ENCODE data around the gene AHSP. TPM values are rescaled to one million over a fixed set of nuclear protein-coding genes. Genes with fewer than 3 reads are reported as not detected.
"Not testable (repeated sequence)": the region's sequence is repeated elsewhere in the genome, so short reads cannot be mapped to it uniquely, and the experiment has no call there.

Gene AHSP
- total RNA-seq, 1 donor from 2014 or later, result not detected

DNA sequence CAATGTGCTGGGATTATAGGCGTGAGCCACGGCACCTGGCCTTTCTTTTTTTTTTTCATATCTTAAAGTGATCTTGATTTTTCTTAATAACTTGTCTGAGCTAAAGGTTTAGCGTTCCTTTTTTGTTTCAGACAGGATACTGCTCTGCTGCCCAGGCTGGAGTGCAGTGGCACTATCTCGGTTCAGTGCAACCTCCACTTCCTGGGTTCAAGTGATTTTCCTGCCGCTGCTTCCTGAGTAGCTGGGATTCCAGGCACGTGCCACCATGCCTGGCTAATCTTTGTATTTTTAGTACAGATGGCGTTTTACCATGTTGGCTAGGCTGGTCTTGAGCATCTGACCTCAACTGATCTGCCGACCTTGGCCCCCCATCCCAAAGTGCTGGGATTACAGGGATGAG is 23.5 kb upstream of the AHSP start:
- no peak for DNase-seq (ENCODE audit: low spot score)
- Mint-ChIP-seq H3K36me3 (ENCODE audit: low read depth) (peaks cover 6% of the 10 kb centered on the region), H3K4me3 (no peak overlapping the region), H3K27me3 (ENCODE audit: insufficient read depth) (no peaks in the 10 kb centered on the region), H3K9me3 (no peaks in the 10 kb centered on the region), H3K4me1 (ENCODE audit: low read depth) (peaks cover 41% of the 10 kb centered on the region), H3K27ac (no peak overlapping the region)
- intact Hi-C loops (cut with micrococcal nuclease), result no loop called here

DNA sequence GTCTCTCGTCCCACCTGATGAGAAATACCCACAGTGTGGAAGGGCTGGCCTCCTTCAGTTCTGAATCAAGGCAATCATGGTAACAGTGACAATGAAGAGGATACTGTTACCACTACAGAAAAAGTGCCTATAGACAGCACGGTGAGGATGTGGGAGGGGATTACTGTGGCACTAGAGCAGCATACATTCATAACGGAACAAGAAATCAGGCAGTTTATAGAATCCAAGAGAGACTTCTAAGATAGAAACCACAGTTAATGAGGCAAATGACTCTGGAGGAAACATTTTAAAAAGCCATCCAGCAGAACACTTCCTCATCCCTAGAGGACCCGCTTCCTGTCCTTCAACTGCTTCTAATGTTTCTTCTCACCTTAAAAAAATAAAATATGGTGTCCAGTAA is 22.2 kb upstream of the AHSP start:
- H3K4me1 Mint-ChIP-seq (ENCODE audit: low read depth), result peaks cover 46% of the 10 kb centered on the region
- no peaks in the 10 kb centered on the region for H3K9me3 Mint-ChIP-seq
- H3K27me3 Mint-ChIP-seq (ENCODE audit: insufficient read depth), result no peaks in the 10 kb centered on the region
- peak overlapping the region; percentile 81 for H3K27ac Mint-ChIP-seq
- intact Hi-C loops (cut with micrococcal nuclease), result no loop called here
- no peak overlapping the region for H3K4me3 Mint-ChIP-seq
- peaks cover 8% of the 10 kb centered on the region for H3K36me3 Mint-ChIP-seq (ENCODE audit: low read depth)
- no peak for DNase-seq (ENCODE audit: low spot score)

DNA sequence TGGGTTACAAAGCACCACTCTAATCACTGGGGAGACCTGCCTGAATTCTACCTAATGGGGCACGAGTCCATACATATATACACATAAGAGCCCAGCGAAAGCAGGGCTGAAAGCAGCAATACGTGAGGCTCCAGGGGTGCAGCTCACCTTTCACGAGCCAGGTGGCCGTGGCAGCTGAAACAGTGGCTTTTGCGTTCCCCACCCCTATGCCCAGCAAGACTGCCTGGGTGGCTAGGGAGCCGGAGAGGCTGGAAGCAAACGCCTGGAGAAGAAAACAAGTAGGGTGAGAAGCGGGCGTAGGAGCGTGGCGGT is 20.1 kb upstream of the AHSP start:
- H3K27me3 Mint-ChIP-seq (ENCODE audit: insufficient read depth), result no peaks in the 10 kb centered on the region
- H3K9me3 Mint-ChIP-seq, result no peaks in the 10 kb centered on the region
- intact Hi-C loops (cut with micrococcal nuclease), result no loop called here
- H3K27ac Mint-ChIP-seq, result peak overlapping the region; percentile 85
- DNase-seq (ENCODE audit: low spot score), result no peak
- H3K36me3 Mint-ChIP-seq (ENCODE audit: low read depth), result peaks cover 9% of the 10 kb centered on the region
- peak overlapping the region; percentile 95 for H3K4me3 Mint-ChIP-seq
- H3K4me1 Mint-ChIP-seq (ENCODE audit: low read depth), result peaks cover 49% of the 10 kb centered on the region

DNA sequence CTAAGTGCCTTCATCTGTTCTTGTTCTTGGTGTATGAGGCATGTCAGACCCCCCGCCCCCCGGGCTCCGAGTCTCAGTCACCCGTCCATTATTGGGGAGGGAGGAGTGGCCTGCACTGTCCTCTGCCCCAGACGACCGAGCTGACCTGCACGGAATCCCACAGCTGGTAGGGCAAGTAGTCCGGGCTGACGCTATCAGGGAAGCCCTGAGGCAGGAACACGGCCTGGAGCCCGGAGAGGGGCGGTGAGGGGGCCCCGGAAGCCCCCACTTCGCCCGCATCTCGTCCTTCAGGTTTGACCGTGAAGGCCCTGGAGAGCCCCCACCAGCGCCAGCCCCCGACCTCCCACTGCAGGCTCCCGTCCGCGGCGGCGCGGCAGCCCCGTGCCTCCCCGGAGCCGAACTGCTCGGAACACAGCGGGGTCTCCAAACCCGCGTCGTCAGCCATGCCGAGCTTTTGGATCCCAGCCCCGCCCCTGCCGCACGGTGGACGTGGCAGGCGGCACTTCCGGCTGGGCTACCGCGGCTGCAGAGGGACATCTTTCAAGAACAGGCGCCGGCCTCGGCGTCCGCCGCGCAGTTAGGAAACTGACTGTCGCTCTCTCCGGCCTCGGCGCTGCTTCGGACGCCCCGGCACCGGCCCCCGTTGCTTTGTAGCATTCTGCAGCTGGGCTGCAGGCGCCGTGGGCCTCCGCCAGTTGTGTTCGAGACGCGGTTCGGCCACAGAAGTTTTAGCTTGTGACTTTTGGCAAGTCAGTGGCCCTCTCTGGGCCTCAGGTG is 19.6 kb upstream of the AHSP start, which contains the start of gene RUSF1:
Gene RUSF1, minus strand, starts transcription at position 463 of the 777 bp plus-strand sequence. Its CDS starts 18 bp downstream, at position 445.
- Mint-ChIP-seq H3K27me3 (ENCODE audit: insufficient read depth) (no peaks in the 10 kb centered on the region), H3K36me3 (ENCODE audit: low read depth) (peaks cover 9% of the 10 kb centered on the region), H3K4me3 (peak within 1 kb of the TSS; percentile 95), H3K27ac (peak within 1 kb of the TSS; percentile 93), H3K9me3 (no peaks in the 10 kb centered on the region), H3K4me1 (ENCODE audit: low read depth) (peaks cover 49% of the 10 kb centered on the region)
- intact Hi-C loops (cut with micrococcal nuclease), result loop anchor here (1.0 to 2.0 kb wide), 4 partner anchors 21 to 187 kb away; partner anchors contain the start of gene ARMC5
- peak; percentile 81 for DNase-seq (ENCODE audit: low spot score)

DNA sequence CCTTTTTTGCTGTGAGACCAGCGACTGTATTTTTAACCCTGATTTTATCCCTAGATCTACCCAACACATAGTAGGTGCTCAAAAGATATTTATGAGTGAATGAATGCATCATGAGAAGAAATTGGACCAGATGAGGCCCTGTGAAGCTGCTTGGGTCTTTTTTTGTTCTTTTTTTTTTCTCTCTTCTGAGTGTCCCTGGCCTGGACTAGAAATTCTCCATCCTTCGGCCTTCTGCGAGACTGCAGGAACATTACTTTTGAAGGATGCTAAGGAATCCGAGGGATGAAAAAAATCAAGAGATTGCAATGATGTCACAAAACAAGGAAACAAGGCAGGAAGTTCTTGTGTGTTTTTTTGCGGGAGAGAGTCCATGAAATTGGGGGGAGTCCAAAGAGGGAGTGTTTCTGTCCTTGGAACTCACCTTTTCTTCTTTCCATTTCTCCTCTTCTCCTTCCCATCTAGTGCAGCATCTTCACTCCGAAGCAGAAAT is 18.9 kb upstream of the AHSP start:
- Mint-ChIP-seq H3K4me1 (ENCODE audit: low read depth) (peaks cover 49% of the 10 kb centered on the region), H3K27me3 (ENCODE audit: insufficient read depth) (no peaks in the 10 kb centered on the region), H3K36me3 (ENCODE audit: low read depth) (peaks cover 9% of the 10 kb centered on the region), H3K9me3 (no peaks in the 10 kb centered on the region), H3K4me3 (peak overlapping the region; percentile 95), H3K27ac (peak overlapping the region; percentile 93)
- intact Hi-C loops (cut with micrococcal nuclease), result loop anchor here (1.0 to 2.0 kb wide), 4 partner anchors 22 to 187 kb away; partner anchors contain the start of gene ARMC5
- DNase-seq (ENCODE audit: low spot score), result no peak

DNA sequence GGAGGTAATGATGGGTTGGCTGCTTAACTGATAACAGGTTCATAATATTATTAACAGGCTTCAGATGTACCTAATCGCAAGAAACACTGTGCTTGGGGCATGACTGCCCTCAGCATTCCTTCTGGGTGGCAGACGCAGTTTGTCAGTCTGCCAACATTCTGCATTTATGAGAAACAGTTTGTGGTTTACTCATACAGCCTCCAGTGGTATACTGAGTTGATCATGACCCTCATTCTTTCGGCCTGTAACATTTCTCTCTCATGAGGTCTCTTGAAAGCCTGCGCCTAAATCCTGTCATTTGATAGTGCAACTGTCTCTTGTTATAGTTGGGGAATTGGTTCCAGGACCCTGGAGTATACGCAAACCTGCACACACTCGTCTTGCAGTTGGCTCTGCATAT is 14.6 kb upstream of the AHSP start:
- intact Hi-C loops (cut with micrococcal nuclease), result no loop called here
- no peak overlapping the region for H3K27ac Mint-ChIP-seq
- DNase-seq (ENCODE audit: low spot score), result no peak
- no peak overlapping the region for H3K4me3 Mint-ChIP-seq
- H3K9me3 Mint-ChIP-seq, result no peaks in the 10 kb centered on the region
- no peaks in the 10 kb centered on the region for H3K27me3 Mint-ChIP-seq (ENCODE audit: insufficient read depth)
- peaks cover 20% of the 10 kb centered on the region for H3K4me1 Mint-ChIP-seq (ENCODE audit: low read depth)
- H3K36me3 Mint-ChIP-seq (ENCODE audit: low read depth), result peaks cover 6% of the 10 kb centered on the region

DNA sequence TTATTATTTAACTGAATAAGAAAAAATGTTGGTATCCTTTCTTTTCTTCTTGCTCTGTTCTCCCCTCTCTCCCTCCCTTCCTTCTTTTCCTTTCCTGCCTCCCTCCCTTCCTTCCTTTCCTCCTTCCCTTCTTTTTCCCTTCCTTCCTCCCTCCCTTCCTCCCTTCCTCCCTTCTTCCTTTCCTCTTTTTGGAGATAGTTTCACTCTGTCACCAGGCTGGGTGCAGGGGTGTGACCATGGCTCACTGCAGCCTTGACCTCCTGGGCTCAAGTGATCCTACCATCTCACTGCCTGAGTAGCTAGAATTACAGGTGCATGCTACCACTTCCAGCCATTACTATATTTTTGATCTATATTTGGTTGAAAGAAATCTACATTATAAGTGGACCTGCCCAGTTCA is 13.8 kb upstream of the AHSP start:
- peaks cover 16% of the 10 kb centered on the region for H3K4me1 Mint-ChIP-seq (ENCODE audit: low read depth)
- H3K36me3 Mint-ChIP-seq (ENCODE audit: low read depth), result peaks cover 3% of the 10 kb centered on the region
- no peaks in the 10 kb centered on the region for H3K27me3 Mint-ChIP-seq (ENCODE audit: insufficient read depth)
- DNase-seq (ENCODE audit: low spot score), result no peak
- no peak overlapping the region for H3K4me3 Mint-ChIP-seq
- H3K9me3 Mint-ChIP-seq, result no peaks in the 10 kb centered on the region
- intact Hi-C loops (cut with micrococcal nuclease), result no loop called here
- H3K27ac Mint-ChIP-seq, result no peak overlapping the region

DNA sequence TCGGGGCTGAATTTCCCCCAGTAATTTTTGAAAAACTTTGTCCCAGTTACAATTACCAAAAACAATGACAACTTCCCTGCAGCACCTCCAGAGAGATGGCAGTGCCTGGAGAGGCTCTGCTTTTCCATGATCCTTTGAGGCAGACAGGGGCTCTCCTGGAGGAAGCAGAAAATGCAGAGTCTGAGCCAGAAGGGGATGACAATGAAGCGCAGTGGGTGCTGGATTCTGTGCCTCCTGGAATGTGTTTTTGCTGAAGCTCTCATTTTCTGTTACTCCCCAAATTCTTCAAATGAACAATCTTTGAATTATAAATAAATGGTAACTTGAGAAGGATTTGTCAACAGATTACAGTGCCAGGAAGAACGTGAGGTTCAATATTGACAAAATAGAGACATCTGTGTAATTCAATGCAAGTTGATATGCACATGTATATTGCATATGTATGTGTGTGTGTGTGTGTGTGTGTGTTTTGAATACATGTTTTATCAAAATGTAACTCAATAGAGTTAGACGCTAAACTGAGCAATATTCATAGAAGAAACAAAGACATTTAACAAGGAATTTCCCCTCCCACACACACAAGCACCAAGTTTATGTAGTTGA is 9.8 kb upstream of the AHSP start:
- DNase-seq (ENCODE audit: low spot score), result no peak
- peaks cover 5% of the 10 kb centered on the region for H3K4me1 Mint-ChIP-seq (ENCODE audit: low read depth)
- H3K4me3 Mint-ChIP-seq, result no peak overlapping the region
- H3K36me3 Mint-ChIP-seq (ENCODE audit: low read depth), result no peaks in the 10 kb centered on the region
- no peak overlapping the region for H3K27ac Mint-ChIP-seq
- no peaks in the 10 kb centered on the region for H3K27me3 Mint-ChIP-seq (ENCODE audit: insufficient read depth)
- no peaks in the 10 kb centered on the region for H3K9me3 Mint-ChIP-seq
- intact Hi-C loops (cut with micrococcal nuclease), result no loop called here

DNA sequence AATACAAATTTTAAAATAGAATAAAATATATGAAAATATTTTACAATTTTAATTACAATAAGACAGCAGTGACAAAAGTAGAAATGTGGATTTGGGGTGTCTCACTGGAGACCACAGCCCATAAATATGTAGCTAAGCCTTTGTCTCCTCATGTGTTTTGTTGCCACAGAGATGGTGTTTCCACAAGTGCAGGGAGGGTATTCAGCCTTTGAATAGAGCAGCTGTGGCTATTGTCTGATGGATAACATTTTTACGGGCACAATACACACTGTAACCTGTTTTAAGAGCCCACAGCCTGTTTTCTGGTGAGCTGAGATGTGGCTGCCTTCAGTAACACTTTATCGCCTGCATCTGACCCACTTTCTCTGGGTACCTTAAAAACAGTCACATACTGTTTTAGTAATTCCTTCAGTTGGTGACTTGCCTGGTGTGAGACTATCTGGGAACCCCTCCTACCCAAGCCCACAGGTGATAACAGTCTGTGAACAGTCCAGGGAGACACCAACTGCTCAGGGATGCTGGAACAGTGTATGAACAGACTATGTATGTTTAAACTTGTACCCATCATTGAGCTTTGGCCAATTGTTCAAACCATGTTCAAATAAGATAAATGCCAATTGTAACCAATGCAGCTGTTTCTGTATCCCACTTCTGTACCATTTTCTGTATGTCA is 7.8 kb upstream of the AHSP start:
- DNase-seq (ENCODE audit: low spot score), result no peak
- Mint-ChIP-seq H3K4me1 (ENCODE audit: low read depth) (peaks cover 5% of the 10 kb centered on the region), H3K27me3 (ENCODE audit: insufficient read depth) (no peaks in the 10 kb centered on the region), H3K9me3 (no peaks in the 10 kb centered on the region), H3K27ac (no peak overlapping the region), H3K4me3 (no peak overlapping the region), H3K36me3 (ENCODE audit: low read depth) (no peaks in the 10 kb centered on the region)
- intact Hi-C loops (cut with micrococcal nuclease), result no loop called here

DNA sequence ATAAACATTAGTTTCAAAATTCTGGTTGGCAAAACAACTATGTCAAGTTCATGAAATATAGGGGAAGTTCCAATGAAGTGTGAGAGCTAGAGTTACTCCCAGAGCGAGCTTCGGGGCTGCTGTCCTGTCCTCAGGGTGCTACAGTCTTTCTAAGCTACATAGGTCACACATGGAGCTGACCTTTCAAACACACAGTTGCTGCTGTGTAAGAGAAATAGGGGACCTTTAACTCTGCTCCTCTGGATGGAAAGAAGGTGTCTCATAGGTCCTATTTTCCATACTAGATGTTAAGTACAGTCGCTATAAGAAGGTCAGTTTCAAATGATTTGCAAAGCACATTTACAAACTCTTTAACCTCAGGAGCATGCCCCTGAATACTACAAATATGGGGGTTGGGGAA is 6.3 kb upstream of the AHSP start:
- no peak overlapping the region for H3K4me3 Mint-ChIP-seq
- H3K9me3 Mint-ChIP-seq, result no peaks in the 10 kb centered on the region
- H3K36me3 Mint-ChIP-seq (ENCODE audit: low read depth), result no peaks in the 10 kb centered on the region
- peaks cover 5% of the 10 kb centered on the region for H3K4me1 Mint-ChIP-seq (ENCODE audit: low read depth)
- H3K27ac Mint-ChIP-seq, result no peak overlapping the region
- H3K27me3 Mint-ChIP-seq (ENCODE audit: insufficient read depth), result no peaks in the 10 kb centered on the region
- no peak for DNase-seq (ENCODE audit: low spot score)
- intact Hi-C loops (cut with micrococcal nuclease), result no loop called here

DNA sequence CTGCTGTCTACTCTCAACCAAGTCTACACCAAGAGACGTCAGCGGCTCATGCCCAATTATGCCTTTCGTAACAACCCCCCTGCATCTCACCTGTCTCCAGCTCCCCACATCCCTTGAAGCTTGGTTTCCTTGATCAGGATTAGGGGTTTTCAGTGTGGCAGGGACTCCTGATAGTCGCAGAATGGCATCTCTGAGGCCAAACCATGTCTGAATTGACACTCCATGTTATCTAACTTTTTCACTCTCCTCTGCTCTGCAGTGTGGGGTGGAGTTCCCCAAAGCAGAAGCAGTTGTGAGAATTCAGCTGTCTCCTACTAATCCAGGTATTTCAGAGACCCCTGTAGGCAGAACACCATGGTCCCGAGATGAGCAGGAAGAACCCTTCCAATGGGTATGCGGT is 5.6 kb upstream of the AHSP start:
- H3K36me3 Mint-ChIP-seq (ENCODE audit: low read depth), result no peaks in the 10 kb centered on the region
- intact Hi-C loops (cut with micrococcal nuclease), result no loop called here
- DNase-seq (ENCODE audit: low spot score), result no peak
- no peak overlapping the region for H3K4me3 Mint-ChIP-seq
- peaks cover 5% of the 10 kb centered on the region for H3K4me1 Mint-ChIP-seq (ENCODE audit: low read depth)
- H3K27ac Mint-ChIP-seq, result no peak overlapping the region
- H3K27me3 Mint-ChIP-seq (ENCODE audit: insufficient read depth), result no peaks in the 10 kb centered on the region
- no peaks in the 10 kb centered on the region for H3K9me3 Mint-ChIP-seq

DNA sequence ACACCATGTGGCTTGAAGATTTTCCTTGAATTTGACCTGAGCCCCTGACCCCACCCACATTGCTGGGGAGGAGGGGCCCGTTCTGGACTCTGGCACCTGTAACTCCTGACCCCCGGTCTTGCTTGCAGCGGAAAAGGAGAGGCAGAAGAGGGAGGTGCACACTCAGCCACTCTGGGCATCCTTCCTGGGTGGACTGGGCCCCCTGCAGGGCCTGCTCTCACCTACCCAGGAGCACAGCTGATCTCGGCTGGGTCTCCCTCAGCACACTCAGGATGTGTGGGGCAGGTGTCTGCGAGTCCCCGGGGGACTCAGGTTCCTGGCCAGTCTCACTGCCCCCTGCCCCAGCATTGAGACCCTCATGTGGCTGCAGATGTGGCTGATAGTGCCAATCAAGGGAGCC is 3.9 kb upstream of the AHSP start:
- DNase-seq (ENCODE audit: low spot score); H3K27me3 Mint-ChIP-seq (ENCODE audit: insufficient read depth); H3K27ac Mint-ChIP-seq; H3K4me1 Mint-ChIP-seq (ENCODE audit: low read depth); H3K4me3 Mint-ChIP-seq; H3K9me3 Mint-ChIP-seq; H3K36me3 Mint-ChIP-seq (ENCODE audit: low read depth); intact Hi-C loops (cut with micrococcal nuclease): not testable (repeated sequence)

DNA sequence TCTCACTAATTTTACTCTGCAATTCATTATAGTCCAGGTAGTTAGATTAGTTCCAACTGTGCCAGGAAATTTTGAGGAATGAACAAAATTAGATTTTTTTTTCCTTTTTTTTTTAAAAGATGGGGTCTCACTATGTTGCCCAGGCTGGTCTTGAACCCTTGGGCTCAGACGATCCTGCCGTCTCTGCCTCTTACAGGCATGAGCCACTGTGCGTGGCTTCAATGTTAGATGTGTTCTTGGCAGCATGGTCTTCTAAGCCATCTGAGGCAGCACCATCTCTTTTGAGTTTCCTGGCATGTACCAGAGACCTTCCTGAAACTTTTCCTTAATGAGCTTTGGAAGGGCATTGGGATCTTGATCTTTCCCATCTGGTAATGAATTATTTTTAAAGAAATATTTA is 2.6 kb upstream of the AHSP start:
- Mint-ChIP-seq H3K4me3 (no peak overlapping the region), H3K9me3 (no peaks in the 10 kb centered on the region), H3K27me3 (ENCODE audit: insufficient read depth) (peaks cover 7% of the 10 kb centered on the region), H3K27ac (no peak overlapping the region), H3K4me1 (ENCODE audit: low read depth) (no peaks in the 10 kb centered on the region), H3K36me3 (ENCODE audit: low read depth) (no peaks in the 10 kb centered on the region)
- intact Hi-C loops (cut with micrococcal nuclease), result no loop called here
- DNase-seq (ENCODE audit: low spot score), result no peak

Data from activated T-helper 1 cell treated with anti-CD3 and anti-CD28 coated beads, Interleukin-12 subunit alpha, Interleukin-12 subunit beta, Interleukin-2, Interleukin-4 antibody, amounts not matched to agents 30 ng/mL and 10 ng/mL and 1 ng/mL, durations not matched to agents 14 hours and 24 hours and 36 hours (primary cell).